WTC11 (cell line): ENCODE results near the gene TIMM10. TPM values are rescaled to one million over a fixed set of nuclear protein-coding genes. Genes with fewer than 3 reads are reported as not detected.

Experiments
- ATAC-seq: fragments of 200-7000 bp; cut with Tn5 transposase; 2 replicates; pipeline ENCODE4 v1.10.0; 2021; ENCODE audit warnings: mild to moderate bottlenecking, moderate library complexity
- CTCF ChIA-PET: fragments of 300-600 bp; sonication (Branson Sonifier 250); formaldehyde crosslinking; loops from one replicate; lab custom pipeline; 2021; ENCODE audit warnings: antibody characterized with exemption; lab: Charles Lee
- POLR2A ChIA-PET: fragments of 350-600 bp; sonication (Branson Sonifier 250); formaldehyde crosslinking; loops from one replicate; lab custom pipeline; 2021; ENCODE audit warnings: antibody characterized with exemption; lab: Charles Lee
- DNase-seq: peaks from one replicate; pipeline ENCODE4 v3.0.0; 2021; ENCODE audit warnings: low spot score
- H3K27ac Mint-ChIP-seq: 2 replicates; pipeline ENCODE4 v1.8.0; 2021; ENCODE audit warnings: mixed read lengths
- H3K27me3 Mint-ChIP-seq: 2 replicates; pipeline ENCODE4 v1.8.0; 2021; ENCODE audit warnings: low read depth, mild to moderate bottlenecking, moderate library complexity, mixed read lengths
- H3K36me3 Mint-ChIP-seq: 2 replicates; pipeline ENCODE4 v1.8.0; 2021; ENCODE audit warnings: mixed read lengths
- H3K4me1 Mint-ChIP-seq: 2 replicates; pipeline ENCODE4 v1.8.0; 2022; ENCODE audit warnings: mixed read lengths
- H3K4me3 Mint-ChIP-seq: 2 replicates; pipeline ENCODE4 v1.8.0; 2021; ENCODE audit warnings: mild to moderate bottlenecking, moderate library complexity, mixed read lengths
- H3K9me3 Mint-ChIP-seq: 2 replicates; pipeline ENCODE4 v1.8.0; 2021; ENCODE audit warnings: mixed read lengths
- ATF1 ChIP-seq: sonication (generic); formaldehyde crosslinking; IDR thresholded peaks from 2 replicates; pipeline ENCODE4 v1.8.1; 2023; ENCODE audit warnings: mild to moderate bottlenecking, moderate library complexity, missing genetic modification reagents
- E2F5 ChIP-seq: sonication (generic); formaldehyde crosslinking; IDR thresholded peaks from 2 replicates; pipeline ENCODE4 v1.8.1; 2022; ENCODE audit warnings: mild to moderate bottlenecking, moderate library complexity, missing genetic modification reagents
- FOXK1 ChIP-seq: sonication (generic); formaldehyde crosslinking; IDR thresholded peaks from 2 replicates; pipeline ENCODE4 v1.8.0; 2022; ENCODE audit warnings: mild to moderate bottlenecking, moderate library complexity, missing genetic modification reagents
- GABPB1 ChIP-seq: sonication (generic); formaldehyde crosslinking; IDR thresholded peaks from 2 replicates; pipeline ENCODE4 v1.8.1; 2023; ENCODE audit warnings: mild to moderate bottlenecking, missing genetic modification reagents
- GTF2I ChIP-seq: fragments of 250-450 bp; sonication (Bioruptor Pico); conservative IDR thresholded peaks from 2 replicates; pipeline ENCODE4 v1.4.0; 2021; ENCODE audit warnings: mild to moderate bottlenecking
- HMGA2 ChIP-seq: fragments of 250-450 bp; sonication (Bioruptor Pico); IDR thresholded peaks from 2 replicates; pipeline ENCODE4 v1.4.0; 2021; ENCODE audit warnings: mild to moderate bottlenecking, moderate library complexity
- HMGXB4 ChIP-seq: sonication (generic); formaldehyde crosslinking; IDR thresholded peaks from 2 replicates; pipeline ENCODE4 v1.8.1; 2023; ENCODE audit warnings: mild to moderate bottlenecking, moderate library complexity, missing genetic modification reagents
- KAT7 ChIP-seq: sonication (generic); formaldehyde crosslinking; IDR thresholded peaks from 2 replicates; pipeline ENCODE4 v1.8.1; 2023; ENCODE audit warnings: missing genetic modification reagents, mild to moderate bottlenecking, borderline replicate concordance
- MAX ChIP-seq: sonication (generic); formaldehyde crosslinking; IDR thresholded peaks from 2 replicates; pipeline ENCODE4 v1.8.0; 2022; ENCODE audit warnings: mild to moderate bottlenecking, missing genetic modification reagents
- MLX ChIP-seq: sonication (generic); formaldehyde crosslinking; IDR thresholded peaks from 2 replicates; pipeline ENCODE4 v1.8.1; 2023; ENCODE audit warnings: mild to moderate bottlenecking, missing genetic modification reagents, moderate library complexity
- MYBL2 ChIP-seq: sonication (generic); formaldehyde crosslinking; IDR thresholded peaks from 2 replicates; pipeline ENCODE4 v1.8.1; 2023; ENCODE audit warnings: mild to moderate bottlenecking, moderate library complexity, missing genetic modification reagents
- NFE2L1 ChIP-seq: sonication (generic); formaldehyde crosslinking; IDR thresholded peaks from 2 replicates; pipeline ENCODE4 v1.8.1; 2023; ENCODE audit warnings: missing genetic modification reagents
- NR1H2 ChIP-seq: sonication (generic); formaldehyde crosslinking; IDR thresholded peaks from 2 replicates; pipeline ENCODE4 v1.9.0; 2021; ENCODE audit warnings: mild to moderate bottlenecking, moderate library complexity, missing genetic modification reagents
- SP1 ChIP-seq: sonication (generic); formaldehyde crosslinking; conservative IDR thresholded peaks from 2 replicates; pipeline ENCODE4 v1.8.1; 2022; ENCODE audit warnings: missing genetic modification reagents
- USF1 ChIP-seq: sonication (generic); formaldehyde crosslinking; IDR thresholded peaks from 2 replicates; pipeline ENCODE4 v1.8.0; 2022; ENCODE audit warnings: mild to moderate bottlenecking, missing genetic modification reagents
- USF2 ChIP-seq: sonication (generic); formaldehyde crosslinking; IDR thresholded peaks from 2 replicates; pipeline ENCODE4 v1.8.1; 2023; ENCODE audit warnings: mild to moderate bottlenecking, missing genetic modification reagents, moderate library complexity
- ZBTB21 ChIP-seq: sonication (generic); formaldehyde crosslinking; IDR thresholded peaks from 2 replicates; pipeline ENCODE4 v1.8.1; 2023; ENCODE audit warnings: mild to moderate bottlenecking, missing genetic modification reagents, borderline replicate concordance
- ZBTB43 ChIP-seq: sonication (generic); formaldehyde crosslinking; IDR thresholded peaks from 2 replicates; pipeline ENCODE4 v1.8.1; 2023; ENCODE audit warnings: mild to moderate bottlenecking, missing genetic modification reagents
- ZNF671 ChIP-seq: fragments of 250-450 bp; sonication (Bioruptor Pico); IDR thresholded peaks from 2 replicates; pipeline ENCODE4 v1.8.0; 2021; ENCODE audit warnings: mild to moderate bottlenecking
- total RNA-seq: library from RNA; stranded (reverse); gene quantifications from 3 replicates; pipeline ENCODE4 v1.2.3, GENCODE V29; 2021

The TIMM10 gene
- total RNA-seq, 1 experiment from 2014 or later = 92.8 TPM

- ChIA-PET POLR2A (interaction anchor here (0.7 to 3.9 kb wide), 7 partner anchors 9 to 124 kb away, joined by 3 to 37 read pairs (median 5); no protein-coding TSS in a partner anchor), CTCF (interaction anchor here (1.0 to 6.9 kb wide), 12 partner anchors 12 to 170 kb away, joined by 3 to 147 read pairs (median 10); partner anchors contain the start of genes RTN4RL2 and TIMM10)
- no peaks in the 10 kb centered on the region for H3K36me3 Mint-ChIP-seq
- DNase-seq (peak; percentile 54), ATAC-seq (peak; percentile 29)
- H3K4me3 Mint-ChIP-seq = peak within 1 kb of the TSS; percentile 93
- TF ChIP-seq ZBTB43 (CRISPR knock-in tag) = no peak
- peak; percentile 76 for TF ChIP-seq MAX (CRISPR knock-in tag)
- 0 out of 2 replicates have a peak, but pooled peaks have one; percentile 42 for TF ChIP-seq HMGXB4
- TF ChIP-seq USF1 (CRISPR knock-in tag) = peak; percentile 93
- 0 out of 2 replicates have a peak, but pooled peaks have one; percentile 68 for TF ChIP-seq MYBL2
- 0 out of 2 replicates have a peak, but pooled peaks have one; percentile 42 for TF ChIP-seq KAT7 (CRISPR knock-in tag)
- TF ChIP-seq GABPB1 (CRISPR knock-in tag) = peak; percentile 26; the same call in 1 of the 2 replicates
- TF ChIP-seq USF2 (CRISPR knock-in tag) = peak; percentile 93
- TF ChIP-seq ATF1 (CRISPR knock-in tag) = peak; percentile 75; the same call in 1 of the 2 replicates
- TF ChIP-seq MLX (CRISPR knock-in tag) = no peak
- TF ChIP-seq NFE2L1 (CRISPR knock-in tag) = peak; percentile 49; the same call in 1 of the 2 replicates
- no peak for TF ChIP-seq NR1H2 (CRISPR knock-in tag)
- no peaks in the 10 kb centered on the region for H3K9me3 Mint-ChIP-seq
- H3K27ac Mint-ChIP-seq = no peak within 1 kb of the TSS
- peaks cover 20% of the 10 kb centered on the region for H3K4me1 Mint-ChIP-seq
- H3K27me3 Mint-ChIP-seq = peaks cover 22% of the 10 kb centered on the region
Measured at GRCh38 chr11:57515332-57516060, 15.1 kb downstream of the TIMM10 start, which contains the start of gene SLC43A1. Gene SLC43A1 (minus strand): TSS chr11:57515702. CDS start chr11:57514111, 1,591 bp downstream.

GRCh38 chr11:57514538-57515331 is 15.8 kb downstream of the TIMM10 start:
- CTCF ChIA-PET = interaction anchor here (1.3 to 6.9 kb wide), 14 partner anchors 12 to 169 kb away, joined by 3 to 147 read pairs (median 8); partner anchors contain the start of genes RTN4RL2, TIMM10 and UBE2L6
- Mint-ChIP-seq H3K27ac (no peak overlapping the region), H3K9me3 (no peaks in the 10 kb centered on the region), H3K27me3 (peaks cover 22% of the 10 kb centered on the region), H3K36me3 (no peaks in the 10 kb centered on the region), H3K4me3 (peak overlapping the region; percentile 93), H3K4me1 (peaks cover 20% of the 10 kb centered on the region)
- ATAC-seq (peak; percentile 71), DNase-seq (peak; percentile 56)
- POLR2A ChIA-PET = interaction anchor here (0.8 to 3.9 kb wide), 7 partner anchors 11 to 125 kb away, joined by 3 to 37 read pairs (median 4); no protein-coding TSS in a partner anchor
- TF ChIP-seq MAX (CRISPR knock-in tag) (peak; percentile 84), MYBL2 (peak; percentile 53; the same call in 1 of the 2 replicates), USF1 (CRISPR knock-in tag) (peak; percentile 81), ZBTB43 (CRISPR knock-in tag) (no peak), E2F5 (CRISPR knock-in tag) (0 out of 2 replicates have a peak, but pooled peaks have one; percentile 48), GABPB1 (CRISPR knock-in tag) (0 out of 2 replicates have a peak, but pooled peaks have one; percentile 50), ZBTB21 (0 out of 2 replicates have a peak, but pooled peaks have one; percentile 12), HMGA2 (no peak), ZNF671 (CRISPR knock-in tag) (no peak), FOXK1 (CRISPR knock-in tag) (0 out of 2 replicates have a peak, but pooled peaks have one; percentile 39), GTF2I (peak; percentile 94), USF2 (CRISPR knock-in tag) (peak; percentile 82), SP1 (CRISPR knock-in tag) (no peak; the same call in 1 of the 2 replicates)
